ENCODE data around the gene EGFR.

The EGFR gene

DNA sequence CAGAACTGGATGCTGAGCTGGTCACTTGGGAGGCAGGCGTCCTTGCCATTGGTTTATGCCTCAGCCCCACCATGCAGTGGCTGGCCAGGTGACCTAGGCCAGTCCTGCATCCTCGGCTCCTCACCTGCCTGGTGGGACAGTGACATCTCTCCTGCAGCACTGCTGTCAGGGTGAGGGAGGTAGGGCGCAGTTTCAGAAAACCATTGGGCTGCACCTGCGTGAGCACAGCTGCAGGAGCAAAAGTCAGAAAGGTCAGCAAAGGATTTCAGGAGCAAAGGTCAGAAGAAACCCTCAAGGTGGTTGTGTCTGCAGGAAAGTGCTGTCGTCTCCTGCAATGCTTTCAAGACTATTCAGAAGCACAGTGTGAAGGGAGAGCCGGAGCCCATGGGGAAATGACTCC is 48.1 kb downstream of the EGFR start:
- Histone ChIP-seq H3F3A (ENCODE audit: low read depth) (no peaks in the 10 kb centered on the region), H3K36me3 (ENCODE audit: insufficient read depth, low read length) (no peaks in the 10 kb centered on the region), H3K9me2 (replicated peaks; ENCODE audit: low read depth, low read length) (no peaks in the 10 kb centered on the region), H3K4me3 (ENCODE audit: low read length, poor library complexity, severe bottlenecking) (no peak overlapping the region), H4K20me1 (ENCODE audit: insufficient read depth, low read length, poor library complexity, severe bottlenecking) (no peaks in the 10 kb centered on the region), H3K9me3 (ENCODE audit: insufficient read depth, low read depth, low read length) (0 out of 2 replicates have a peak, but pooled peaks cover 3% of the 10 kb centered on the region), H2AFZ (ENCODE audit: low read length) (no peak overlapping the region), H3K79me2 (ENCODE audit: insufficient read depth, low read length) (no peaks in the 10 kb centered on the region), H3K4me1 (ENCODE audit: insufficient read depth, low read length, poor library complexity, severe bottlenecking) (no peaks in the 10 kb centered on the region), H3K27me3 (ENCODE audit: insufficient read depth, low read length, poor library complexity, severe bottlenecking) (no peaks in the 10 kb centered on the region), H3K4me2 (ENCODE audit: low read depth, low read length, poor library complexity, severe bottlenecking) (no peak overlapping the region), H3K9ac (ENCODE audit: low read depth, low read length, poor library complexity, severe bottlenecking) (no peak overlapping the region)
- TF ChIP-seq EZH2phosphoT487 (IDR thresholded peaks at IDR 0.05; ENCODE audit: borderline replicate concordance) = no peak
- TF ChIP-seq, protein P1, sequence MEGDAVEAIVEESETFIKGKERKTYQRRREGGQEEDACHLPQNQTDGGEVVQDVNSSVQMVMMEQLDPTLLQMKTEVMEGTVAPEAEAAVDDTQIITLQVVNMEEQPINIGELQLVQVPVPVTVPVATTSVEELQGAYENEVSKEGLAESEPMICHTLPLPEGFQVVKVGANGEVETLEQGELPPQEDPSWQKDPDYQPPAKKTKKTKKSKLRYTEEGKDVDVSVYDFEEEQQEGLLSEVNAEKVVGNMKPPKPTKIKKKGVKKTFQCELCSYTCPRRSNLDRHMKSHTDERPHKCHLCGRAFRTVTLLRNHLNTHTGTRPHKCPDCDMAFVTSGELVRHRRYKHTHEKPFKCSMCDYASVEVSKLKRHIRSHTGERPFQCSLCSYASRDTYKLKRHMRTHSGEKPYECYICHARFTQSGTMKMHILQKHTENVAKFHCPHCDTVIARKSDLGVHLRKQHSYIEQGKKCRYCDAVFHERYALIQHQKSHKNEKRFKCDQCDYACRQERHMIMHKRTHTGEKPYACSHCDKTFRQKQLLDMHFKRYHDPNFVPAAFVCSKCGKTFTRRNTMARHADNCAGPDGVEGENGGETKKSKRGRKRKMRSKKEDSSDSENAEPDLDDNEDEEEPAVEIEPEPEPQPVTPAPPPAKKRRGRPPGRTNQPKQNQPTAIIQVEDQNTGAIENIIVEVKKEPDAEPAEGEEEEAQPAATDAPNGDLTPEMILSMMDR (conservative IDR thresholded peaks at IDR 0.05; ENCODE audit: low read length) = no peak

DNA sequence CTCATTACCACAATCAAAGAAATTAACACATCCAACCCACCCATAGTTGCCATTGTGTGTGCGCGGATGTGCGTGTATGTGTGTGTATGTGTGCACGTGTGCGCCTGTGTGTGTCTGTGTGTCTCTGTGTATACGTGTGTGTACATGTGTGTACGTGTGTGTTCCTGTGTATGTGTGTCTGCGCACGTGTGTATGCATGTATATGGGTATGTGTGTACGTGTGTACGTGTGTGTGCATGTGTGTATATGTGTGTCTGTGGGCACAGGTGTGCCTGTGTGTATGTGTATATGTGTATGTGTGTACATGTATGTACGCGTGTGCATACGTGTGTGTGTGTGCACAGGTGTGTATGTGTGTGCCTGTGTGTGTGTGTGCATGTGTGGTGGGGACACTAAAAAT is 48.9 kb downstream of the EGFR start:
- Histone ChIP-seq H3K4me3 (ENCODE audit: low read length, poor library complexity, severe bottlenecking) (no peak overlapping the region), H3K4me2 (ENCODE audit: low read depth, low read length, poor library complexity, severe bottlenecking) (no peak overlapping the region), H3K4me1 (ENCODE audit: insufficient read depth, low read length, poor library complexity, severe bottlenecking) (no peaks in the 10 kb centered on the region), H3K9ac (ENCODE audit: low read depth, low read length, poor library complexity, severe bottlenecking) (no peak overlapping the region), H4K20me1 (ENCODE audit: insufficient read depth, low read length, poor library complexity, severe bottlenecking) (no peaks in the 10 kb centered on the region), H3K79me2 (ENCODE audit: insufficient read depth, low read length) (no peaks in the 10 kb centered on the region), H3K9me2 (replicated peaks; ENCODE audit: low read depth, low read length) (no peaks in the 10 kb centered on the region), H2AFZ (ENCODE audit: low read length) (no peak overlapping the region), H3K9me3 (ENCODE audit: insufficient read depth, low read depth, low read length) (0 out of 2 replicates have a peak, but pooled peaks cover 3% of the 10 kb centered on the region), H3K27me3 (ENCODE audit: insufficient read depth, low read length, poor library complexity, severe bottlenecking) (no peaks in the 10 kb centered on the region), H3K36me3 (ENCODE audit: insufficient read depth, low read length) (no peaks in the 10 kb centered on the region), H3F3A (ENCODE audit: low read depth) (no peaks in the 10 kb centered on the region)
- TF ChIP-seq EZH2phosphoT487 (IDR thresholded peaks at IDR 0.05; ENCODE audit: borderline replicate concordance) = no peak
- TF ChIP-seq, protein P1 (conservative IDR thresholded peaks at IDR 0.05; ENCODE audit: low read length) = no peak

DNA sequence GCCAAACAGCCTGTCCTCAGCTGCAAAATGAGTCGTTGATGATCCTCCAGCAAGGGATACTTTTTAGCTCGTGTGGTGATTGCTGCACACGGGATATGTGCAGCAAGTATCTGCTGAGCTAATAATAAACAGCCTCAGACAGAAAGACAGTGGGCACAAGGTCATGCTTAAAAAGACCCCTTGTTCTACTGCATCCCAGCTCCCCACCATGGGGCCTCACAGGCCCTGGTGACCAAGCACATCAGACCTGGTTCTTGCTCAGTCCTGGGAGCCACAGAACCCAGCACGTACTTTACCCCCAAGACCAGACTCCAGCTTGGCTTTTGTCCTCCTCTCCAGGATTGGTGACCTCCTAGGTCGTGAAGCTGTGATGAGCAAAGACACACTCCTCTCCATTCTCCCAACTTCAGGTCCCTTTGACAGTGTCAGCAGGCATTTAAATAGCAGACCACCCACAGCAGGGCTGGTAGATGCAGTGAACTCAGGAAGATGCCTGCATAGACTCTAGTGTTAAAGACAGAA is 50.5 kb downstream of the EGFR start:
- no peaks in the 10 kb centered on the region for H3K79me2 ChIP-seq (ENCODE audit: insufficient read depth, low read length)
- H3K9ac ChIP-seq (ENCODE audit: low read depth, low read length, poor library complexity, severe bottlenecking) = no peak overlapping the region
- H3K9me3 ChIP-seq (ENCODE audit: insufficient read depth, low read depth, low read length) = 0 out of 2 replicates have a peak, but pooled peaks cover 3% of the 10 kb centered on the region
- H4K20me1 ChIP-seq (ENCODE audit: insufficient read depth, low read length, poor library complexity, severe bottlenecking) = no peaks in the 10 kb centered on the region
- H3K4me1 ChIP-seq (ENCODE audit: insufficient read depth, low read length, poor library complexity, severe bottlenecking) = no peaks in the 10 kb centered on the region
- H3K4me2 ChIP-seq (ENCODE audit: low read depth, low read length, poor library complexity, severe bottlenecking) = no peak overlapping the region
- H3K4me3 ChIP-seq (ENCODE audit: low read length, poor library complexity, severe bottlenecking) = no peak overlapping the region
- no peaks in the 10 kb centered on the region for H3K9me2 ChIP-seq (replicated peaks; ENCODE audit: low read depth, low read length)
- H3K27me3 ChIP-seq (ENCODE audit: insufficient read depth, low read length, poor library complexity, severe bottlenecking) = no peaks in the 10 kb centered on the region
- H2AFZ ChIP-seq (ENCODE audit: low read length) = no peak overlapping the region
- H3F3A ChIP-seq (ENCODE audit: low read depth) = no peaks in the 10 kb centered on the region
- no peak for TF ChIP-seq EZH2phosphoT487 (IDR thresholded peaks at IDR 0.05; ENCODE audit: borderline replicate concordance)
- TF ChIP-seq, protein P1 (conservative IDR thresholded peaks at IDR 0.05; ENCODE audit: low read length) = no peak
- H3K36me3 ChIP-seq (ENCODE audit: insufficient read depth, low read length) = no peaks in the 10 kb centered on the region

Measured in Loucy (cell line).